GM12878 (cell line): ENCODE data around the gene NTF3. TPM values are rescaled to one million over a fixed set of nuclear protein-coding genes. Genes with fewer than 3 reads are reported as not detected.

Experiments
- ATAC-seq: fragments of 200-7000 bp; cut with Tn5 transposase; 3 replicates; pipeline ENCODE4 v1.9.1; 2020; ENCODE audit warnings: mild to moderate bottlenecking, moderate library complexity
- BruUV-seq: library from RNA; stranded (reverse); fragments of 400-500 nt; replicated peaks from 2 replicates; lab custom pipeline; 2021; lab: Mats Ljungman, UMichigan
- CTCF ChIA-PET: fragments of 300-600 bp; sonication (Branson Sonifier 250); formaldehyde crosslinking; extraction: SDS; loops from one replicate; lab custom pipeline; 2021; ENCODE audit warnings: inconsistent platforms; lab: Yijun Ruan, JAX
- POLR2A ChIA-PET: fragments of 350-600 bp; formaldehyde crosslinking; extraction: SDS; loops from one replicate; lab custom pipeline; 2021; ENCODE audit warnings: inconsistent platforms; lab: Charles Lee
- RAD21 ChIA-PET: fragments of 300-600 bp; sonication (Branson Sonifier 250); formaldehyde crosslinking; loops from one replicate; lab custom pipeline; 2023; ENCODE audit warnings: antibody characterized with exemption; ENCODE audit not compliant: unreplicated experiment; lab: Charles Lee
- SMC1A ChIA-PET: fragments of 300-600 bp; sonication (Branson Sonifier 250); formaldehyde crosslinking; loops from one replicate; lab custom pipeline; 2023; ENCODE audit not compliant: unreplicated experiment, uncharacterized antibody; lab: Charles Lee
- DNase-seq: peaks from one replicate; pipeline ENCODE4 v3.0.0-alpha.2; 2011; ENCODE audit warnings: low read depth, low spot score
- FAIRE-seq: peaks from 3 replicates; lab custom pipeline; 2011; peaks lifted over from hg19 to GRCh38; lab: Jason Lieb, UNC
- H2AFZ ChIP-seq: 2 replicates; pipeline ENCODE4 v1.6.0; 2011; ENCODE audit warnings: low read depth, low read length, control low read depth; ENCODE audit not compliant: control insufficient read depth
- H3K27ac ChIP-seq: 2 replicates; pipeline ENCODE4 v1.5.1; 2011; ENCODE audit warnings: control low read depth; ENCODE audit not compliant: control insufficient read depth, insufficient read depth
- H3K27me3 ChIP-seq, 2 experiments: replicated peaks in 1 of 2; 2 replicates each; pipeline versions ENCODE4 v1.6.0 to v1.6.1; 2011; ENCODE audit warnings: low read length in 1 of 2; ENCODE audit not compliant: control insufficient read depth in 2 of 2, insufficient read depth in 2 of 2
- H3K36me3 ChIP-seq, 2 experiments: 2 replicates each; pipeline ENCODE4 v1.5.1; 2011; ENCODE audit warnings: low read length in 1 of 2; ENCODE audit not compliant: control insufficient read depth in 2 of 2, insufficient read depth in 2 of 2
- H3K4me1 ChIP-seq: 2 replicates; pipeline ENCODE4 v1.6.1; 2011; ENCODE audit warnings: mild to moderate bottlenecking, low read length, moderate library complexity, mixed read lengths; ENCODE audit not compliant: control insufficient read depth, insufficient read depth
- H3K4me2 ChIP-seq: 2 replicates; pipeline ENCODE4 v1.6.0; 2011; ENCODE audit warnings: control low read depth; ENCODE audit not compliant: control insufficient read depth, insufficient read depth
- H3K4me3 ChIP-seq: fragments of 200-600 bp; sonication (generic); 2 replicates; pipeline ENCODE4 v1.5.1; 2016
- H3K79me2 ChIP-seq: 2 replicates; pipeline ENCODE4 v1.6.0; 2011; ENCODE audit warnings: low read length; ENCODE audit not compliant: control insufficient read depth, insufficient read depth
- H3K9ac ChIP-seq: 2 replicates; pipeline ENCODE4 v1.8.0; 2011; ENCODE audit warnings: low read length, control low read depth, mixed read lengths; ENCODE audit not compliant: control insufficient read depth, insufficient read depth
- H3K9me3 ChIP-seq: replicated peaks from 3 replicates; pipeline ENCODE4 v1.5.1; 2011; ENCODE audit warnings: mild to moderate bottlenecking, low read length; ENCODE audit not compliant: control insufficient read depth, insufficient read depth
- H4K20me1 ChIP-seq: 2 replicates; pipeline ENCODE4 v1.6.0; 2011; ENCODE audit not compliant: control insufficient read depth, insufficient read depth
- ATF3 ChIP-seq: IDR thresholded peaks from 2 replicates; pipeline ENCODE4 v1.6.1; 2011; ENCODE audit warnings: low read depth, mild to moderate bottlenecking, low read length, moderate library complexity, borderline replicate concordance; ENCODE audit errors: extremely low read depth
- CBX5 ChIP-seq: sonication (generic); IDR thresholded peaks from 2 replicates; pipeline ENCODE4 v1.6.1; 2016; ENCODE audit warnings: low read depth, moderate library complexity, mild to moderate bottlenecking, inconsistent platforms
- CEBPB ChIP-seq, 2 experiments: fragments of 150-350 bp in 1 of 2; IDR thresholded peaks; 2 replicates each; pipeline ENCODE4 v1.6.1; 2012 to 2014; ENCODE audit warnings: low read depth in 2 of 2, low read length in 2 of 2, borderline replicate concordance in 1 of 2, inconsistent platforms in 1 of 2
- NFYB ChIP-seq: IDR thresholded peaks from 2 replicates; pipeline ENCODE4 v1.6.1; 2011; ENCODE audit warnings: low read depth, mild to moderate bottlenecking, low read length, improper control_type of control experiment, moderate library complexity; ENCODE audit not compliant: insufficient read depth
- NR2C2 ChIP-seq: IDR thresholded peaks from 2 replicates; pipeline ENCODE4 v1.6.1; 2011; ENCODE audit warnings: borderline replicate concordance, low read depth; ENCODE audit not compliant: control insufficient read depth, insufficient read length
- PRDM15 ChIP-seq: fragments of 450-650 bp; formaldehyde crosslinking; IDR thresholded peaks from 2 replicates; pipeline ENCODE4 v1.4.0; 2020; ENCODE audit warnings: mild to moderate bottlenecking, moderate library complexity
- SMAD5 ChIP-seq: IDR thresholded peaks from 2 replicates; pipeline ENCODE4 v1.6.1; 2016; ENCODE audit warnings: antibody characterized with exemption, low read depth
- TCF12 ChIP-seq: IDR thresholded peaks from 2 replicates; pipeline ENCODE4 v1.6.1; 2011; ENCODE audit warnings: low read depth, mild to moderate bottlenecking, low read length
- WGBS: methylation state at CpG from one replicate; pipeline ENCODE4 v1.1.6; 2016; ENCODE audit warnings: low lambda C conversion rate; ENCODE audit not compliant: insufficient replicate concordance, insufficient coverage; ENCODE audit errors: missing lambda C conversion rate; 5-methylcytosine and 5-hydroxymethylcytosine counted together
- in situ Hi-C: fragments of 300-500 bp; cut with MboI; formaldehyde crosslinking; loops from 9 replicates; pipeline ENCODE4 v1.14.3; 2018; ENCODE audit warnings: mixed read lengths
- intact Hi-C: fragments of 100-400 bp; cut with micrococcal nuclease; formaldehyde crosslinking; loops from one replicate; pipeline ENCODE4 v1.14.2; 2022; ENCODE audit not compliant: unreplicated experiment
- polyA plus RNA-seq, 11 experiments: library from polyadenylated mRNA; depleted of rRNA in 4 of 11; unstranded in 6 of 11; stranded (reverse) in 5 of 11; fragments of >200 nt; fragmentation: Nextera tagmentation in 4 of 11; fragmentation: Illumina TruSeq in 1 of 11; extraction: Ambion mirVana in 4 of 11; extraction: Trizol in 1 of 11; gene quantifications; 1 replicate in 1 of 11; 2 replicates in 10 of 11; pipeline versions ENCODE4 v1.2.1 to v1.2.3, GENCODE V29; 2011 to 2016; ENCODE audit warnings: inconsistent platforms in 2 of 11, missing spikeins in 2 of 11, low read depth in 1 of 11
- total RNA-seq, 4 experiments: library from RNA; depleted of rRNA in 3 of 4; stranded (reverse); fragments of >200 nt in 3 of 4; fragmentation: Illumina TruSeq in 1 of 4; extraction: Trizol in 1 of 4; gene quantifications; 2 replicates each; pipeline versions ENCODE4 v1.2.1 to v1.2.3, GENCODE V29; 2013 to 2021

Gene NTF3
- total and polyA plus RNA-seq, 10 of the 15 experiments (the other 5 are each of a cell fraction or from before 2014, with no cell fraction given) = 0.07 TPM; not detected in 9

GRCh38 chr12:5511256-5511643 is 79.3 kb downstream of the NTF3 start:
- no peak overlapping the region for H3K4me2 ChIP-seq
- in situ Hi-C loops (no loop called here), intact Hi-C loops (loop anchor here (10.0 kb wide), 1 partner anchor 306 kb away; no protein-coding TSS in a partner anchor)
- H3K27me3 ChIP-seq = no peaks in the 10 kb centered on the region; a peak in 2 of 4 replicates
- RAD21 ChIA-PET = no interaction called here
- no peak for DNase-seq
- CTCF ChIA-PET = interaction anchor here (1.1 kb wide), 1 partner anchor 311 kb away, joined by 4 read pairs; no protein-coding TSS in a partner anchor
- no peak overlapping the region for H3K9ac ChIP-seq
- H3K36me3 ChIP-seq = no peaks in the 10 kb centered on the region
- H3K4me1 ChIP-seq = no peaks in the 10 kb centered on the region
- no peak for FAIRE-seq
- no peaks in the 10 kb centered on the region for H3K9me3 ChIP-seq
- no peak overlapping the region for H3K4me3 ChIP-seq
- 46% methylated on average over 6 of the region's 6 CpGs for WGBS
- H3K79me2 ChIP-seq = no peaks in the 10 kb centered on the region
- H4K20me1 ChIP-seq = no peaks in the 10 kb centered on the region
- no peak overlapping the region for H3K27ac ChIP-seq
- no peak overlapping the region for H2AFZ ChIP-seq
- ATAC-seq = no peak
- SMC1A ChIA-PET = no interaction called here
- TF ChIP-seq ATF3 (no peak), CEBPB (IDR thresholded peaks at IDR 0.05; ENCODE audit: borderline replicate concordance in 1 of 2, low read depth in 2 of 2, low read length in 2 of 2) (no peak), TCF12 (no peak), PRDM15 (CRISPR knock-in tag) (no peak), CBX5 (no peak), NFYB (no peak), SMAD5 (no peak), NR2C2 (no peak)
- no TSS peak for BruUV-seq
- POLR2A ChIA-PET = no interaction called here
